Stimulated activated naive CD4-positive, alpha-beta T cell (primary cell): ENCODE measurements around the gene LYZL1.
"Not testable (repeated sequence)": the region's sequence is repeated elsewhere in the genome, so short reads cannot be mapped to it uniquely, and the experiment has no call there.

Experiments used
- DNase-seq, 6 experiments: peaks; one replicate each; lab custom pipeline; 2025; lab: John Stamatoyannopoulos, UW

The LYZL1 gene

GRCh38 chr10:29288906-29289305 lies at the start of gene LYZL1:
LYZL1 (plus strand) TSS chr10:29289070; CDS start chr10:29291868, 2,798 bp downstream.
- DNase-seq, result not testable (repeated sequence)

DNA sequence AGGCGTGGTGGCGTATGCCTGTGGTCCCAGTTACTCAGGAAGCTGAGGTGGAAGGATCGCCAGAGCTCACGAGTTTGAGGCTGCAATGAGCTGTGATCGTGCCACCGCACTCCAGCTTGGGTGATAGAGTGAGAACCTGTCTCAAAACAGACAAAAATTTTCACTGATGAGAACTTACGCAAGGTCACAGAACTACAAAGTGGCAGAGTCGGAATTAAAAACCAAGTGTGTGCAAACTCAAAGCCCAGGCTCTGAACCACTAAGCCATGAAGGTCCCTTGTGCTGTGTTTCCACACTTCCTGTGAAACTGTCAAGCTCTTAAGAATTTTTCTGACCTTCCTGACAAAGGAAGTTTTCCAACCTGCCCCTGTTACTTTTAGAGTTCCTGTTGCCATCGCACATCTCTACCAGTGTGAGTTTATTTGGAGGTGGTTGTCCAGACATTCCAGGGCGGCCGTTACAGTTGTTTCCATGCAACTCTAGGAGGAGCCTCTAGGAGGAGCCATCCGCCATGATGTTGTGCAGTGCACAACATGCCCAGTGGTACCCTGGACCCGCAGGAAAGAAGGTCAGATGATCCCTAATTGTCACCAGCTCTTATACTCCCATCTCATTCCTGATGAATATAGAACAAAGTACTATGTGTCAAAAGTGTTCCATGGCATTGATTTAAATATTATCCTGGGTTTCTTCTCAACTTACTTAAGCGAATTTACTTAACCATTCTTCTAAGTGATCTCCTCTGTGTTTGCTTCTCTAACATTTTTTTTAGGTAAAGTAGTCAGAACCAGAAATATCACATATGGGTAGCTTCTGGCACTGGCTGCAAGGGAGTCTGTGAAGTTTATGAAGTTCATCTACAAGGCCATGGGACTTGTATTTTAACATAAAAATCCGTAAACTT lies 49.0 kb upstream of the LYZL1 start:
- DNase-seq, result no peak

DNA sequence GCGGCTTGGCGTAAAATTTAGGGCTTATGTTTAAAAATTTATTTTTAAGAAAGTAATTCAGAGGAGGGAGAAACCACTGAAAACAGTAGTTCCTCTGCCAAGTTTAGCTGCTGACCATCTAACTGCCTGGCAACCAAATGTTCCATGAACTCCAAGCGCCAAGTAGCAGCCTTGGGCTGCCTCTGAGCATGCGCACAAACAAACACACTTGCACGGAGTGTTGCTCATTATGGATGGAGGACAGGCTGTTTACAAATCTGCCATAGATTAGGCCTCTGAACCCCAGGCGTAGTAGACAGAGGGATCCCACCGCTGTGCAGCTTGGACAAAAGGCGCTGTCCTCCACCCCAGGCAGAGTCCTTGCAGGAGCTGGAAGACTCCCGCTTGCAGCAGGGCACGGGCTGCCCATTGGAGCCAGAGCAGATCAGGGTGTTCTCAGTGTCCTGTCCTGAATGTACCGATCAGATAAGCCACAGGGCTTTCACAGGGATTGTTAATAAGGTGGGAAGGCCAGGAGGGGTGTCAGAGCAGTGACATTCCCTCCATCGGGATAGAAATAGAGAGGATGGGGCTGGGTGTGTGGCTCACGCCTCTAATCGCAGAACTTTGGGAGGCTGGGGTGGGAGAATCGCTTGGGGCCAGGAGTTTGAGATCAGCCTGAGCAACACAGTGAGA lies 47.7 kb upstream of the LYZL1 start:
- no peak for DNase-seq

- DNase-seq, result no peak
Measured at GRCh38 chr10:29241925-29242324, 46.9 kb upstream of the LYZL1 start.

- no peak for DNase-seq
Measured at GRCh38 chr10:29243066-29243465, 45.8 kb upstream of the LYZL1 start.

DNA sequence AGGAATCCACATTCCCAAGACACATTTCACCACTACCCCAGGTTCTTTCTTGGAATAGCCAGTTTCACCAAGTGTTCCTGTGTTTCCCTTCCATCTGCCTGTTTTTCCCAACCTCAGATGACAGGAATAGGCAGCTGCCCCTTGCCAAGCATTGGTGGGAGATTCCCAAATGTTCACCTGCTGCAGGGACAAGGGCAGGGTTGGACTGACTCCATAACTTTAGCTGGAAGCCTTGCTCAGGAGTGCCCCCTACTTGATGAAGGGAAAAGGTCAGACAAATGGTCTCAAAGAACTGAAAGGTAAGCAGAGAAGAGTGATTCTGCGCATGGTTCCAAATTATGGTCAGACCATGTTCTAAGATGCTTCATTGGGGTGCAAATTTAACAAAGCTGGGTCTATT lies 45.1 kb upstream of the LYZL1 start:
- no peak for DNase-seq

DNA sequence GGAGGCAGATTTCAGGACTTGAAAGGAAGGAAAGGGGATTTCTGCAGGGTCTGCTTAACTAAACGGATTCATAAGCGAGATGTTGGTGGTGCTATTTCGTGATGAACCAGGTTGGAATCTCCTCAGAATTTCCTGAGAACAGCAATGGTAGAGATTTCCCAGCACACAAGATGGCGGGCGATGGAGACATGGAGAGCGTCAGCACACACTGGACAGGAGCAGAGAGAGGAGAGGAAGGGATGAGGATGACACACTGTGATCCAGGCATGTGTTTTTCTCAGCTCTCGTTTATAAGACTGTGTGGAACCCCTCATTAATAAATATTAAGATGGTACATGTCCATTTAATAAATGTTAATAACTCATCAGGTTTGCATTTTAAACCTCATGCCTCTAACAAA lies 43.9 kb upstream of the LYZL1 start:
- DNase-seq, result no peak

- DNase-seq, result no peak
Measured at GRCh38 chr10:29245476-29245875, 43.4 kb upstream of the LYZL1 start.

GRCh38 chr10:29246449-29246848 lies 42.4 kb upstream of the LYZL1 start:
- no peak for DNase-seq

- no peak for DNase-seq
Measured at GRCh38 chr10:29248158-29248557, 40.7 kb upstream of the LYZL1 start.

- no peak for DNase-seq
Measured at GRCh38 chr10:29249018-29249417, 39.9 kb upstream of the LYZL1 start.

DNA sequence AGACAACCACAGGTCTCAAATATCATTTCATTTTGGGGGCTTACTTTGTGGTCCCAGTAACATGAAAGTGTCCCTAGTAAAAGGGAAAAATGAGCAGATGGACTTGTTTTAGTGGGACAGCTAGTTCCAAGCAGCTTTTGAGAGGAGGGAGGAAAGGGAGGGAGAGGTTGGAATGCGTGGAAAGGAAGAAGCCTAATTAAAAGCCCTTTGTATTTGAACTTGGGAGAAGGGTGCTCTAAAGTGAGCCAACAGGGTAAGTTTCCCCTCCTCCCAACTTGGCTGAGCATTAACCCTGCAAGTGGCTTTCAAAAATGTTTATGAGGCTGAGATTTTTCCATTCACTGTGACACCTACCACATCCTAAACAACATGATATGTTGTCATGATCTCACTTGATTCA lies 38.8 kb upstream of the LYZL1 start:
- no peak for DNase-seq

- no peak for DNase-seq
Measured at GRCh38 chr10:29252811-29253689, 35.8 kb upstream of the LYZL1 start.

GRCh38 chr10:29253690-29254029 lies 35.2 kb upstream of the LYZL1 start:
- no peak for DNase-seq

DNA sequence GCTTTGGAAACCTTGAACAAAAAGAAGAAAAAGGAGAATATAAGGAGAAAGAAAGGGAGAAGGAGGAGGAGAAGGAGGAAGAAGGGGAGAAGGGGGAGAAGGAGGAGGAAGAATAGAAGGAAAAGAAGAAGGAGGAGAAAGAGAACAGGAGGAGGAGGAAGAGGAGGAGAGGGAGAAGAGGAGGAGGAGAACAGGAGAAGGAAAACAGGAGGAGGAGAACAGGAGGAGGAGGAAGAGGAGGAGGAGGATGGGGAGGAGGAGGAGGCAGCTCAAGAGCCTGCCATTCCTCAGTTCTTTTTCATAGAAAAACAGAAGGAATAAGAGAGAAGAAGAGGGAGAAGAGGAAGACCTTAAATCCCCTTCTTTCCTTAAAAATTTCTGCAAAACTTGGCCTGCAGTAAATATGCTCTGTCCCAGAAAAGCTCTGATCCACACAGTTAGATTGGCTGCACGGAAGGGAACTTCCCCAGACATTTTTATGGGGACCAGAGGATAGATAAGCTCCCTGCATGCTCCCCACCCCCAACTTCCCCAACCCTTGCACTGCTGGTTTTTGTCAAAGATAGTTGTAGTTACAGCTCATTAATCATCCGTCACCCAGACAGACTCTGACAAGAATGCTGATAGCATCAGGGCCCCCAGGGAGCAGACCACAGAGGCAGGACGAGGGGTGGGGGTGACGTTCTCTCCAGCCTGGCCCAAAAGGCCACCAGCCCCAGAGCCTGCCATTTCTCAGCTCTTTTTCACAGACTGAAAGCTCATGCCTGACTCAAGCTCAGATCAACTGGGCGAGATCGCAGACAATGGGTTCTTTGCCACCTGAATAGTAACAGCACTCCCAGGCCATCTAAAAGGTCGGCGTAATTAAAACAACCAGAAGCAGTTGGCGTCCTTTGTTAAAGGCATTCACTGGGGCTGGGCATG lies 34.5 kb upstream of the LYZL1 start:
- no peak for DNase-seq

DNA sequence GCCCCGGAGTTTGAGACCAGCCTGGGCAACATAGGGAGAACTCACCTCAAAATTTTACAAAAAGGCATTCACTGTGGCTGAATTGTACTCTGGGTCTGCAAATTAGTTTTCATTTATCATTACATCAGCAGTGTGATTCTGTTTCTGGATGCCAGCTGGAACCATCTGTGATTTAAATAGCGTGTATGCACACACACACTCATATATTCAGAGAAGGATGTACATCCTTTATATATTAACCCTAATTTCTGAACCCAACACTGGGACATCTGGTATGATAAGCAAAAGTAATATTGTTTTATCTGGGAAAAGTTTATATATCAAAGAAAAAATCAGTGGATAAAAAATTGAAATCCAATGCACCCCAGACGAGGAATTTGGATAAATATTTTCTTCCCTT lies 33.8 kb upstream of the LYZL1 start:
- no peak for DNase-seq

- no peak for DNase-seq
Measured at GRCh38 chr10:29256019-29256418, 32.9 kb upstream of the LYZL1 start.

GRCh38 chr10:29256586-29256985 lies 32.3 kb upstream of the LYZL1 start:
- no peak for DNase-seq

DNA sequence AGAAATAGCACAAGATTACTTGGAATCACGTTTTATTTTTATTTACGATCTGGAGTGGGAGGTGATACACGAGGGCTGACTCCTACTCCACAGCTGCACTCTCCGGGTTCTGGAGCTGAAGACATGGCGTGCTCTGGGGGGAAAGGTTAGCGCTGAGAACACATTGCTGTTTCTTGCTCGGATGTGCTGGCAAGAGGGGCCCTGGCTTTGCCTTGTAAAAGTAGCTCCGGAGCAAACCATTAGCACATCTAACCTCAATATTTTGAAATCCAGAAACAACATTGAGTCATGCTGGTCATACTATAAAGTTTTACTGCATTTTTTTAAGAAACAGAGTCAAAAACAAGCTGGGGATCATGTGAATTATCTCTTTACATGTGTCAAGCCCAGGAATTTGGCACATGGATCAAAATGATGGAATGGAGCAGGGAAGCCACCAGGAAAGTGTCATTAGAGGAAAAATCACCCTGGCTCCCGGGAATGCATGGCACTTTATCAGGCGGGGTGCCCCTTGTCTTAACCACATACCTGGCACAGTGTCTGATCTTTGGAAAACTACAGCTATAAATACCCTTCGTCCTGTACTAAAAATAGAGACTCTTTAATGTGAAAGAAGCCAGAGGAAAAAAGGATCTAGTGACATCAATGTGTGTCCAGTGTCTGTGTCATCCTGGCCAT lies 31.6 kb upstream of the LYZL1 start:
- DNase-seq, result no peak

DNA sequence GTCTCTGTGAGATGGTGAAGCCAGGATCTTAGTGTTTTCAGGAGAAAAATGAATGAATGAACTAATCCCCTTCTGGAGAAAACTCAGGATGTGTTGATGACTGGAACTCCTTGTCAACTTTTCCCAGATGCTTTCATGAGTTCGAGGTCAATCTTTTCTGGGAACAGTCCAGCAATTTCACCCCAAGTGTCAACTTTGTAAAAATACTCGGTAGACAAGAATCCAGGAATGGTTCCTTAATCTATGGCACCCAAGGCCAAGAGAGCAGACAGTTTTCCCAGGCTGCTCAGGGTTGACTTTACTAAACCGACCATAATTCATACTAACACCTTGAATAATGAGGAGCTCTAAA lies 31.1 kb upstream of the LYZL1 start:
- DNase-seq, result no peak

DNA sequence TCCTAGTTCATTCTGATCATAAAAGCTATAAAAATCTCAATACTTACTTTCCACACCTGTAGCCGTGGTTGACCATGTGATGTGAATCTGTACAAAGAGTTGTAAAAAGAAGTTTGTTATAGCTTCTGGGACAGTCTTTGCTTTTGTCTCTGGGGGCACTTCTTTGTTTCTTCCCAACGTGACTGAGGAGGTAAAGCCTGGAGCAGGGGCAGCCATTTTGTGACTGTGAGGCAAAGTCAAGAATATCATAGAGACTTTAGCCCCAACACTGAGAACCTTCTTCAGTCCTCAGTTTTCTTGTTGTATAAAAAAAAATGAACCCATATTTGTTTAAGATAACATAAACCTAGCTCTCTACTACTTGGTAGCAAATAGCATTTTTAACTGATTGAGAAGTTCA lies 29.4 kb upstream of the LYZL1 start:
- DNase-seq, result no peak
